ENCODE measurements around the gene OMG.
"Not testable (repeated sequence)": the region's sequence is repeated elsewhere in the genome, so short reads cannot be mapped to it uniquely, and the experiment has no call there.

OMG gene, protein sequence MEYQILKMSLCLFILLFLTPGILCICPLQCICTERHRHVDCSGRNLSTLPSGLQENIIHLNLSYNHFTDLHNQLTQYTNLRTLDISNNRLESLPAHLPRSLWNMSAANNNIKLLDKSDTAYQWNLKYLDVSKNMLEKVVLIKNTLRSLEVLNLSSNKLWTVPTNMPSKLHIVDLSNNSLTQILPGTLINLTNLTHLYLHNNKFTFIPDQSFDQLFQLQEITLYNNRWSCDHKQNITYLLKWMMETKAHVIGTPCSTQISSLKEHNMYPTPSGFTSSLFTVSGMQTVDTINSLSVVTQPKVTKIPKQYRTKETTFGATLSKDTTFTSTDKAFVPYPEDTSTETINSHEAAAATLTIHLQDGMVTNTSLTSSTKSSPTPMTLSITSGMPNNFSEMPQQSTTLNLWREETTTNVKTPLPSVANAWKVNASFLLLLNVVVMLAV

DNA sequence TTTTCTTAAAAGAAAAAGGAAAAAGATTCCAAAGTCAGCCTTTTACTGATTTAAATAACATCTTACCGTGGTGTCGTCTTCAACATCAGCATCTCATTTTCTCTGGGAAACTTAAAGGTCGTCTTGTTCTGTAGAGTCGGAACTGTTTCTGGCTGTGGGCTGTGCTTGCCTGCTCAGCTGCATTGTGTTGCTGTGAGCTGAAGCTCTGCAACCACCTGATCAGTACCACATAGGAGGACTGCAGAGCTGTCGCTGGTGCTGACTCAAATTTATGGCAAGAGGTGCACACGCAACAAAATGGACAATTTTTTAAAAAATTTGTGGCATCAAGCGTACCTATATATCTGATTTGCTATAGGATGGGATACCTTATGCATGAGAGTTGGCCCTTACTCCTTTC lies at the start of gene OMG:
Gene OMG (minus strand): TSS at position 150 of the 400 bp plus-strand sequence. CDS start 908 bp downstream, outside the sequence.
- DNase-seq (ENCODE audit: low spot score), result no peak

DNA sequence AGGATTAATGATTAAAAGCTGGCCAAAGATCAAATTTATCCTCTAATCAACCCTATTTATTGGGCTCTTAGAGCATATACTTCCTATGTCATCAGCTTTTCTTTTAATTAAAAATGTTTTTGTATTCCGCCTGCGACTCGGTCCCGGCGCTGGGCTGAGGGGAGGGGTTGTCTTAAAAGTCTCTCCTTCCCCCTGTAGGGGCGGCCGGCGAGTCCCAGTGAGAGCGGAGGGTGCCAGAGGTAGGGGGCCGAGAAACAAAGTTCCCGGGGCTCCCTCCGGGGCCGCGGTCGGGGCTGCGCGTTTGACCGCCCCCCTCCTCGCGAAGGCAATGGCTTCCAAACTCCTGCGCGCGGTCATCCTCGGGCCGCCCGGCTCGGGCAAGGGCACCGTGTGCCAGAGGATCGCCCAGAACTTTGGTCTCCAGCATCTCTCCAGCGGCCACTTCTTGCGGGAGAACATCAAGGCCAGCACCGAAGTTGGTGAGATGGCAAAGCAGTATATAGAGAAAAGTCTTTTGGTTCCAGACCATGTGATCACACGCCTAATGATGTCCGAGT lies 48.2 kb upstream of the OMG start:
- DNase-seq (ENCODE audit: low spot score), result not testable (repeated sequence)

DNA sequence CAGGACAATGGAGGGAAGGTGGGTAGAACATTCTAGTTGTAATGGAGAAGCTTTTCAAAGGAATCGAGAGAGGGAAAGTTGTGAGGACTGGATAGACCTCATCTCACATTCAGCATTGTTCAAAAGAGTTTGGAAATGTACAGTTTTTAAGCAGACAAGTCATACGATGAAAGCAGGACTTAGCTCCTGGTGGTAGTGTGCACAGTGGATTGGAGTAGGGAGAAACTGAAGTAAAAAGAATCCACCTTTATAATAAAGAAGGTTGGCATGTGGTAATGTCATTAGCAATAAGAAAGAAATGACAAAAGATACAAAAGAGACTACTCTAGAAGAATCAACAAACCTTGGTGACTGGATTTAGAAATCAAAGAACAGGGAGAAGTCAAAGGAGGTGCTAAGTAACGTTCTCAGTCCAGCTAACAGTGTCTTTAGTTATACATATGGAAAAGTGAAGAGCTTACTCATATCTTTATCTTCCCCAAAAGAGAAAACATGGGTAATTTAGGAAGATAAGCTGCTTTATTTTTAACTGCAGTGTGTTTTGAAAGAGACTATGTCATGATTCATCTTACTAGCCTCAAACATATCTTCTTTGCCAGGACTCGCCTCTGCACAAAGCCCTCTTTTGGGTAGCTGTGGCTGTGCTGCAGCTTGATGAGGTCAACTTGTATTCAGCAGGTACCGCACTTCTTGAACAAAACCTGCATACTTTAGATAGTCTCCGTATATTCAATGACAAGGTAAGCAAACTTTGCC lies 43.0 kb upstream of the OMG start:
- DNase-seq (ENCODE audit: low spot score), result no peak

DNA sequence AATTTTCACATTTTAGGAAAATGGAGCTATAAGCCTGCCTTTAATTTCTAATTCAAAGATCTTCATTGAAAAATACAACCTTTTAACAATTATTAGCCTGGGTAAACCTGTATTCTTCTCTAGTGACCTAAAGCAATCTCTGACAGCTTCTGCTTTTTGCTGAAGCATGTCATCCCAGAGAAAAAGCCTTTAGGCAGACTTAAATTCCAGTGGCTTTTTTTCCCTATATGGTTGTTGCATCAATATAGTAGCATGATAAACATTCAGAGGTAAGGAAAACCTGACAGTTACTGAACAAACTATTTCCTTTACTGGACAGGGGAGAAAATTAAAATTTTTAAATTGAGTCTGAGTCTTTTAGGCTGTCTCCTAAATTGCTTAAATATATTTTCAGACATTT lies 32.2 kb upstream of the OMG start:
- no peak for DNase-seq (ENCODE audit: low spot score)

DNA sequence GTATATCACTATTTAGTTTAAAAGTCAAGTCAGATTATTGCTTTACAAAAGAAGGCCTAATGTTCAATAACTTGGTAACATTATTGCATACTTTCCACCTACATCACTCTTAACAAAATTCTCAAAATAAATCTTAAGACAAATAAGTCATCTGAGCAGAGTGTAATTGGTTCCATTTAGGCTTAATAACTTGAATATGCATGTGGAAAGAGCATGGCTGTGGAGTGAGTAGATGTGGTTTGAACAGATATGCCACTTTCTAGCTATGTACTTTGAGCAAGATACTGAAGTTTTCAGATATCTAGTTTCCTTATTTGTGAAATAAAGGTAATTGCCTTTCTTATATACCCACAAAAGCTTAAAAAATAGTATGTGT lies 31.1 kb upstream of the OMG start:
- no peak for DNase-seq (ENCODE audit: low spot score)

DNA sequence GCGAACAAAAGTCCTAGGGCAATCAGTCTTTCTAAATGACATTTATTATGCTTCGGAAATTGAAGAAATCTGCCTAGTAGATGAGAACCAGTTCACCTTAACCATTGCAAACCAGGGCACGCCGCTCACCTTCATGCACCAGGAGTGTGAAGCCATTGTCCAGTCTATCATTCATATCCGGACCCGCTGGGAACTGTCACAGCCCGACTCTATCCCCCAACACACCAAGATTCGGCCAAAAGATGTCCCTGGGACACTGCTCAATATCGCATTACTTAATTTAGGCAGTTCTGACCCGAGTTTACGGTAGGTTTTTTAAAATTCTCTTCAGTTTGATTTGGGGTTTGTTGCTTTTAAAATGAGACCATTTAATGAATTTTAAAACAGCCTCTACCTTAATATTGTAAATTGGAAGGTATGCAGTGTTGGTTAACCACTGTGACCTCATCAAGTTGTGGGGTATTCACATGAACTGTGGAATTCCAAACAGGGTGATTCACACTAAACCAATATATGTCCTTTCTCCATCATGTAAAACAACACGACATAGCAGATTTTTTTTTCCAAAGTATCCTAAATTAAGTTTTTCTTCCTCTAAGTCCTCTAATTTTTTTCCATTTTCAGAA lies 30.6 kb upstream of the OMG start:
- no peak for DNase-seq (ENCODE audit: low spot score)

DNA sequence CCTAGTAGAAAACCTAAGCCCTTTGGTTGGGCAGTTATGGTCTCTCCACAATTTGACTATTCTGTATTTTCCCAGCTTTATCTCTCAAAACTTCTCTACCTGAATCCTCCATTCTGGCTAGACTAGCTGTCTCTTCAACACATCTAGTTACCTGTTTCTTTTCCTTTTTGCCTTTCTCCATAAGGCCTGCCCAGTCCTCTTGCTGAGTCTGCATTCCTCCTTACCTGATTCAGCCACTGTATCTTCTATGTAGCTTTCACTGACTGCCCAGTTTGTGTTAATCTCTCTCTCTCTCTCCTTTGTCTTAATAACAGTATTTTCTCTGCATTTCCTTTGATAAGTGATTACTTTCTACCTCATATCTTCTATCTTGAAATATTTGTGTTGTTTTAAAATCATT lies 26.5 kb upstream of the OMG start:
- no peak for DNase-seq (ENCODE audit: low spot score)

DNA sequence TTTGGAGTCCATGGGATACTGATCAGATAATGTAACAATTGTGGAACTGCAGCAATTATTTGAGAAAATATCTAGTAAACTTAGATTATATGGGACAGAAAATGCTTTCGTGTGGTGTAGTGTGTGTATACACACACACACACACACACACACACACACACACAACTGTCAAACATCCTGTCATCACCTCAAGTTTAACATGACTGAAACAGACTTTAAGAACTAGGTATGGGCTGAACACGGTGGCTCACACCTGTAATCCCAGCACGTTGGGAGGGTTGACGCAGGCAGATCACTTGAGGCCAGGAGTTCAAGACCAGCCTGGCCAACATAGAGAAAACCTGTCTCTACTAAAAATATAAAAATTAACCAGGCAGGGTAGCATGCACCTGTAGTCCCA lies 24.9 kb upstream of the OMG start:
- no peak for DNase-seq (ENCODE audit: low spot score)

DNA sequence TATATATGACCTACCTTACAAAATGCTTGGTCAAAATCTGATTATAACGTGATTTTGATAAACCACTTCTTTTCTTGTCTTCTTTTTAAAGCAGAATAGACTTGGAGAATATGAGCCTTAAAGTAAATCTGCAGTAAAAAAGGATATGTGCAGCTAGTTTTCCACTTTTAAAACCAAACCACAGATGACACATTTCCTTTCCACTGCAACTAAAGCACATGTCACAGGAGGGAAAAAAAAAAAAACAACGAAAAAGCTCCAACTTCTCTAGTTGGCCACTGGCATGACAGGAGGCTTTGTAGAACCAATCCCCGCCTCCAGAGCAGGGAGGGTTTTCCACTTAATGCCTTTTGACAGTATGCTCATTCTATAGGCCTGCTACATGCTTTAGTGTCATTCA lies 24.4 kb upstream of the OMG start, which contains the start of gene EVI2A:
Gene EVI2A (minus strand): TSS at position 142 of the 400 bp plus-strand sequence. CDS start 2,609 bp downstream, outside the sequence.
- peak; percentile 36 for DNase-seq (ENCODE audit: low spot score)

DNA sequence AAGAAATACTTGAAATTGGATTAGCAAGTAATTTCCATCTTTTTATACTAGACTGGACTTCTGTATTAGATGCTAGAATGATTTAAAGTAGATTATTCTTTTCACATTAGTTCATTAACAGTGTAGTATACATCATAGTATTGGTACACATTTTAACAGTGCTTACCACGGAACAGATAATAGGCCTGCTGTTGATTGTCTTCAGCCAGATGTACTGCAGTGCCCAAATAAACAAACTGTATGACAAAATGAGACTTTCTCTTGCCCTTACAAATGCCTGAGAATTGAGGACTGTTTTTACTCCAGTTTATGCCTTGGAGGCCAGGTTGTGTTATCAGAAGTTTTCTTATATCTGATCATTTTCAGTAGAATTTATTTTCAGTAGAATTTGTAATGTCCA lies 23.8 kb upstream of the OMG start:
- no peak for DNase-seq (ENCODE audit: low spot score)

DNA sequence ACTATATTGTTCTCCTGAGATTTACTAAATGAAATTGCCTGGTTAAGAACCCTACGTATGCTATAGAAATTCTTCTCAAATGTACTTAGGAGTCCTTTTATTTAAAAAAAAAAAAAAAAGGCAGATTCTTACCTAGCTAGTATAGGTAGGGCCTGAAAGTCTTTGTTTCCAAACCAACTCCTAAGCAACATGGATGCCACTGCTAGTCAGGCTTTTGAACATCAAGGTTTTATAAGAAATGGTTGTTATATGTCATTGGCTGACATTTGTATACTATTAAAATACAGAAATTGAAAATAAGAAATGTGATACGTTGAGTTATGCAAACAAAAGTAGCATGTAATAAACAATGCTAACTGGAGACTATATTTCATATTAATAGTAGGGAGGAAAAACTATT lies 23.2 kb upstream of the OMG start:
- DNase-seq (ENCODE audit: low spot score), result no peak

DNA sequence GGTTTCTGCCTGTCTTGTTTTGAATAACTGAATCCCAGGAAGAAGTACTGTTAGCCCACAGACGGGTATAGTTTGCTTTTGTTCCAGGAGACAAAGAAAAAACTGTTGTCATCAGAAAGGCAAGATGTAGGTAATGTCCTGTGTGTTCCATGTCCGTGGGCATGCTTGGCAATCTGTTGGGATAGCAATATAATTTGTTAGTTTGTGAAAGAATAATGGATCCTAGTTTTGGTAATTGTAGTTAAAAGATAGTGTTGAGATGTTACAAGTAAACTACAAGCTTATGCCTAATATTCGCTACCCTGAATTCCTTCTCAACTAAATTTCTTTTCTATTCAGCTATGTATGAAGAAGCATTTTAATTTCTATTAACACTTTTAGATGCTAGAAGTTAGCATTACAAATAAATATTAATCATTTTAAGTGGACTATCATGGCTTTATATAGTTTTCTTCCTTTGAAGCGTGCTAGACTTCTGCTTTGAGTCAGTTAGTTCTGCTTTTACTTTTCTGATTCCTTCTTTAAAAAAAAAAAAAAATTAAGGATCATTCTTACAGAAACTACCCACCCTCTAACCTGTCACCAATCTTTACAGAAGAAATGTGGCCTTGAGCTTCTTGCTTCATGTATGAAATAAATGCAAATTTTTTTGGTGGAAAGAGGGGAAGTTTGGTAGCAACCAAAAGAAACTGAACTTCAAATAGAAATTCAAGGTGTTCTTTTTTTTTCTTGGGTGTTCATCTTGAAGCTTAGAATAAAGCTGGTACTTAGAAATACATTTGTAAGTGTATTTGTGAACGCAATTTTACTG lies 22.0 kb upstream of the OMG start:
- DNase-seq (ENCODE audit: low spot score), result no peak

DNA sequence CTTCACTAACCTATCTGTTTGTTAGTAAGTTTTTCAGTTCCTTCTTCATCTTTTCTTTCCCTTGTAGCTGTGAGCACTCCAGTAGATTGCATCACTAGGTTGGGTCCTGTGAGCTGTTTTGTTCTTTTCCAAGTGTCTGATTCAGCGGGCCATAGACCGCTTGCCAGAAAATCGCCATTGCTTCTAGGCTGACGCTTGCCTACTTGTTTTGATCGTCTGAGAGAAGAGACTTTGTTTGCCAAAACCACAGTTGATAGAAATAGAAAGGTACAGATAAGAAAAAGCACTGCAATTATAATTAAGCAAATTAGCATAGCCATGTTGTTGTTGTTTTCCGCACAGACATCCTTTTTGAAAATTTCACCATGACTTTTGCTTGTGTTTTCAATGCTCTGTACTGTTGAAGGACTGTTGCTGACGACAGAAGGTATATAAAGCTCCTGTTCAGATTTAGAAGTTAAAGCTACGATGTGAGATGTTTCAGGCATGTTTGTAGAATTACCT lies 21.3 kb upstream of the OMG start:
- DNase-seq (ENCODE audit: low spot score), result no peak

DNA sequence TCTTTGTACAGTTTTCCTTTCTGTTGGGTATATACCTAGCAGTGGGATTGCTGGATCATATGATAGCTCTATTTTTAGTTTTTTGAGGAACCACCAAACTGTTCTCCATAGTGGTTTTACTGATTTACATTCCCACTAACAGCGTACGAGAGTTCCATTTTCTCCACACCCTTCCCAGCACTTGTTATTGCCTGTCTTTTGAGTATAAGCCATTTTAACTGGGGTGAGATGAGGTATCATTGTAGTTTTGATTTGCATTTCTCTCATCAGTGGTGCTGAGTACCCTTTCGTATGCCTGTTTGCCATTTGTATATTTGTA lies 17.7 kb upstream of the OMG start:
- no peak for DNase-seq (ENCODE audit: low spot score)

DNA sequence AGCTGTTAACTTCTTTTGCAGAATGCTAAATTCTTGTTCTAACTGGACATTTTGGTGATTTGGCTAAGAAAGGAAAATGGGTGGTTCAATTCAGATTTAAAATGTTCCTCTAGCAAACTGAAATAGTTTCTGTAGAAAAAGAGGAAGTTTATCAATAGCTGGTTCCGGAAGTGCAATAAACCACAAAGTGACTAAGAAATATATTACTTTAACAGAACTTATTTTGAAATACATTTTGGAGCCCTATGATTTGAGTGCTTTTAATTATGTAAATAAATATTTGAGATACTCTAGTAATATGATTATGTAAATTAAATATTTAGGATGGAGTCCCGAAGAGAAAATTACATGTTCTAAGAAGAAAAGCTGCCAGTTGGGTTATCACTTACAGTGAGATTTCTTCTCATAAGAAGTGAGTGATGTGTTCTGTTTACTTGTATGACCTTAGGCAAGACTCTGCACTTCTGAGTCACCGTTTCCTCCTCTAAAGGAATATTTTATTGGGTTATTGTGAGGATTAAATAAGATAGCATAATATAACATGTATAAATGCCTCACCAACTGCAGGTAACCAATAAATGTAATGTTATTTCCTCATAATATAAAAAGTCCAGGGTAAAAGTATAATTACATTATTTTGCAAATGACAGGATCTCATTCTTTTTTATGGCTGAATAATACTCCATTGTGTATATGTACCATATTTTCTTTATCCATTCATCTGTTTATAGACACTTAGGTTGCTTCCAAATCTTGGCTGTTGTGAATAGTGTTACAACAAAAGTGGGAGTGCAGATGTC lies 17.1 kb upstream of the OMG start, which contains the start of gene EVI2B:
Gene EVI2B (minus strand): TSS at position 73 of the 800 bp plus-strand sequence. CDS start 8,445 bp downstream, outside the sequence.
- peak; percentile 66 for DNase-seq (ENCODE audit: low spot score)

DNA sequence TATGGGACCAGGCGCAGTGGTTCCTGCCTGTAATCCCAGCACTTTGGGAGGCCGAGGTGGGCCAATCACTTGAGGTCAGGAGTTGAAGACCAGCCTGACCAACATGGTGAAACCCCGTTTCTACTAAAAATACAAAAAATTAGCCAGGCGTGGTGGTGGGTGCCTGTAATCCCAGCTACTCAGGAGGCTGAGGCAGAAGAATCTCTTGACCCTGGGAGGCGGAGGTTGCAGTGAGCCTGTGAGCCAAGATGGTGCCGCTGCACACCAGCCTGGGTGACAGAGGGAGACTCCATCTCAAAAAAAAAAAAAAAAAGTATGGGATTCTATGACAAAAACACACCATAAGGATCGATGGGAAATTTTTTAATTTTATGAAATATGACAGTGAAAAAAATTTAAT lies 15.2 kb upstream of the OMG start:
- not testable (repeated sequence) for DNase-seq (ENCODE audit: low spot score)

DNA sequence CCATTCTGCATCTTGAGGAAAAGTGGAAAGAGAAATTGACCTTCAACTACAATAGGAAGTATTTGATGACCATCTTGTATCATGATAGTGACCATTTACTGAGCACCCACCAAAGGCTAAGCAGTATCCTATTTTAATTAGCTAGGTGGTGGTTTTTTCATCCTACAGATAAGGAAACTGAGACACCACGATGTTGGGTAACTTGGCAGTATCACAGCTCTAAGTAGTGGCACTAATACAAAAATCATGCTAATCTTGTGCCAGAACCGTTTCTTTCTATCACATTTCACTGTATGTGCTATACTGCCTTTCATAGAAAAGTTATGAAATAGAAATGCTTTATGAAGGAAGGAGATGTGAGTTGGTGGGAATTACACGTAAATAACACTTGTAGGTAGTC lies 14.5 kb upstream of the OMG start:
- no peak for DNase-seq (ENCODE audit: low spot score)

DNA sequence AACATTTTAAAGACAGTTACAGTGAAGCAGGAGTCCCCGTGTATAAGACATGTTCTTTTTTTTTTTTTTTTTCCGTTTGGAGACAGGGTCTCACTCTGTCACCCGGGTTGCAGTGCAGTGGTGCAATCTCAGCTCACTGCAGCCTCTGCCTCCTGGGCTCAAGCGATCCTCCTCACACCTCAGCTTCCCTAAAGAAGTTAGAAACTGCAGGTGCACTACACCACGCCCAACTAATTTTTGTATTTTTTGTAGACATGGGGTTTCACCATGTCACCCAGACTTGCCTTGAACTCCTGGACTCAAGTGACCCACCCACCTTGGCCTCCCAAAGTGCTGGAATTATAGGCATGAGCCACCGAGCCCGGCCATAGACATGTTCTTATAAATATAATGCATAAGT lies 13.8 kb upstream of the OMG start:
- DNase-seq (ENCODE audit: low spot score), result no peak

DNA sequence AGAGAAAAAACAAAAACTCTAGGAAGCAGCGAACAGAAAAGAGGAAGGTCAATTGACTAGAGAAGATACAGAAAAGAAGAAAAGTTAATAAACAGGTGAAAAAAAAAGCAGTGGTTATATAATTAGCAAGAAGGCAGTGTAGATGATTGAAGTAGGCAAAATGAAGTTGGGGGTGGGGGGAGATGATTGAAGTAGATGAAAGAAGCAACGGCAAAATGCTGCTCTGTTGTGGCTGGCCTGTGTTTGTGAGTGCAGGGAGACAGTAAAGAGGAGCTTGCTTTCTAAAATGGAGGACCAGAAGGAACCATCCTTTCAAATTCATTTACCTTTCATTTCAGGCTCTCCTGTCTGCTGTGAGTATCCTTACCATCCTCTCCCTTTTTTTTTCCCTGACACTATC lies 13.2 kb upstream of the OMG start:
- DNase-seq (ENCODE audit: low spot score), result no peak

DNA sequence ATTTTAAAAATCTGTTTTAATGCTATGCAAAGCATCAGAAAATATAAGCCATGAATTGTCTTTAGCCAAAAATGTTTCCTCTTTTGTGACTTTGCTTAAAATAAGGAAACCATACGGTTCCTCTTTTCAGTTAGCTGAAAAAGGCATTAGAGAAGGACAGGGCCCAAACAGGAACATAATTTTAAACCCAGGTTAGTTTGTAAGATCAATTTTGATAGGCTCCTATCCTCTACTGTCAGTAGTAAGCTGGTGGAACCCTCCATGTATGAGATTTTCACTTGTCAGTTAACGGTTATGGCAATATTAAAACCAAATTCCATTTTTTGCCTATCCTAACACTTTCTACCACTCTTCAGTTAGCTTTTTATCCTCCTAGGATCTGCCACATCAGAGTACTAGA lies 12.5 kb upstream of the OMG start:
- DNase-seq (ENCODE audit: low spot score), result no peak
